H1 (cell line): ENCODE measurements around the gene HPS5. TPM values are rescaled to one million over a fixed set of nuclear protein-coding genes. Genes with fewer than 3 reads are reported as not detected.
"Not testable (repeated sequence)": the region's sequence is repeated elsewhere in the genome, so short reads cannot be mapped to it uniquely, and the experiment has no call there.

ENCODE experiments used
- CTCF ChIA-PET: fragments of 300-600 bp; sonication (Branson Sonifier 250); formaldehyde crosslinking; loops from one replicate; lab custom pipeline; 2021; ENCODE audit not compliant: partially characterized antibody; lab: Charles Lee
- POLR2A ChIA-PET: fragments of 300-600 bp; sonication (Branson Sonifier 250); formaldehyde crosslinking; loops from one replicate; lab custom pipeline; 2021; ENCODE audit warnings: inconsistent platforms; ENCODE audit not compliant: partially characterized antibody; lab: Charles Lee
- DNase-seq, 2 experiments: peaks; one replicate each; pipeline versions ENCODE4 v3.0.0 to v3.0.0-alpha.2; 2010 to 2022; ENCODE audit warnings: low spot score in 2 of 2, low read depth in 1 of 2, mixed read lengths in 1 of 2
- FAIRE-seq: peaks from 2 replicates; lab custom pipeline; 2011; peaks lifted over from hg19 to GRCh38; lab: Jason Lieb, UNC
- H2AFZ ChIP-seq: 2 replicates; pipeline ENCODE4 v1.8.1; 2012; ENCODE audit warnings: low read length, inconsistent platforms
- H2AK5ac ChIP-seq: 2 replicates; pipeline ENCODE4 v1.6.1; 2013; ENCODE audit warnings: low read depth, low read length
- H2BK120ac ChIP-seq: replicated peaks from 2 replicates; pipeline ENCODE3; 2013; ENCODE audit warnings: low read depth, low read length, inconsistent platforms
- H2BK12ac ChIP-seq: 2 replicates; pipeline ENCODE4 v1.6.1; 2013; ENCODE audit warnings: low read depth, low read length
- H2BK15ac ChIP-seq: 2 replicates; pipeline ENCODE4 v1.6.1; 2013; ENCODE audit warnings: low read length
- H2BK20ac ChIP-seq: 2 replicates; pipeline ENCODE4 v1.6.1; 2013; ENCODE audit warnings: low read length
- H2BK5ac ChIP-seq: 2 replicates; pipeline ENCODE4 v1.6.1; 2013; ENCODE audit warnings: low read depth, low read length
- H3K14ac ChIP-seq: 2 replicates; pipeline ENCODE4 v1.6.1; 2013; ENCODE audit warnings: inconsistent platforms; ENCODE audit not compliant: insufficient read length
- H3K18ac ChIP-seq: 2 replicates; pipeline ENCODE4 v1.6.1; 2013; ENCODE audit warnings: low read length; ENCODE audit errors: extremely low read depth
- H3K23ac ChIP-seq: 2 replicates; pipeline ENCODE4 v1.6.1; 2013; ENCODE audit warnings: inconsistent platforms; ENCODE audit not compliant: insufficient read length
- H3K23me2 ChIP-seq: 2 replicates; pipeline ENCODE4 v1.6.1; 2013; ENCODE audit warnings: low read depth, low read length
- H3K27ac ChIP-seq: 2 replicates; pipeline ENCODE4 v1.6.1; 2011; ENCODE audit warnings: low read depth, low read length, inconsistent platforms
- H3K27me3 ChIP-seq, 4 experiments: replicated peaks in 1 of 4; 1 replicate in 1 of 4; 2 replicates in 3 of 4; pipeline versions ENCODE4 v1.6.1 to v1.8.1; 2011 to 2013; ENCODE audit warnings: low read length in 3 of 4, mild to moderate bottlenecking in 3 of 4, inconsistent platforms in 2 of 4, mixed read lengths in 2 of 4, moderate library complexity in 1 of 4; ENCODE audit not compliant: control insufficient read depth in 3 of 4, insufficient read depth in 3 of 4; ENCODE audit errors: extremely low read depth in 1 of 4
- H3K36me3 ChIP-seq, 4 experiments: 2 replicates each; pipeline versions ENCODE4 v1.6.1 to v1.8.1; 2011 to 2013; ENCODE audit warnings: mild to moderate bottlenecking in 4 of 4, low read length in 3 of 4, moderate library complexity in 2 of 4, control low read depth in 1 of 4, inconsistent platforms in 1 of 4; ENCODE audit not compliant: insufficient read depth in 4 of 4, control insufficient read depth in 2 of 4
- H3K4ac ChIP-seq: replicated peaks from 2 replicates; pipeline ENCODE3; 2013; ENCODE audit warnings: low read length, low read depth, mixed read lengths, inconsistent platforms; ENCODE audit not compliant: insufficient read length
- H3K4me1 ChIP-seq, 4 experiments: replicated peaks in 1 of 4; 1 replicate in 1 of 4; 2 replicates in 3 of 4; pipeline versions ENCODE4 v1.6.1 to v1.8.1; 2011 to 2013; ENCODE audit warnings: low read length in 3 of 4, inconsistent platforms in 2 of 4, mixed read lengths in 1 of 4; ENCODE audit not compliant: insufficient read depth in 4 of 4, control insufficient read depth in 3 of 4
- H3K4me2 ChIP-seq, 2 experiments: 2 replicates each; pipeline versions ENCODE4 v1.6.1 to v1.8.1; 2011 to 2013; ENCODE audit warnings: low read depth in 2 of 2, low read length in 2 of 2, control low read depth in 1 of 2, inconsistent platforms in 1 of 2, mild to moderate bottlenecking in 1 of 2; ENCODE audit not compliant: insufficient read depth in 1 of 2
- H3K4me3 ChIP-seq, 4 experiments: fragments of 200-600, 300-600 bp in 1 of 4; sonication (generic), shearing (Covaris generic), sonication (Bioruptor Twin) in 1 of 4; 2 replicates each; pipeline versions ENCODE4 v1.5.1 to v1.8.1; 2011 to 2016; ENCODE audit warnings: low read length in 4 of 4, low read depth in 3 of 4, control low read depth in 2 of 4, inconsistent platforms in 2 of 4, mild to moderate bottlenecking in 2 of 4, mixed read lengths in 1 of 4, moderate library complexity in 1 of 4; ENCODE audit not compliant: insufficient read depth in 2 of 4; ENCODE audit errors: extremely low read depth in 1 of 4
- H3K56ac ChIP-seq: replicated peaks from 2 replicates; pipeline ENCODE3; 2013; ENCODE audit warnings: low read depth, mild to moderate bottlenecking, mixed read lengths, low read length, inconsistent platforms; ENCODE audit not compliant: insufficient read length
- H3K79me1 ChIP-seq: 2 replicates; pipeline ENCODE4 v1.6.1; 2013; ENCODE audit warnings: low read depth, low read length, control low read depth
- H3K79me2 ChIP-seq, 2 experiments: 2 replicates each; pipeline versions ENCODE4 v1.6.1 to v1.8.1; 2012 to 2013; ENCODE audit warnings: low read length in 2 of 2, mild to moderate bottlenecking in 2 of 2, inconsistent platforms in 1 of 2; ENCODE audit not compliant: insufficient read depth in 2 of 2, control insufficient read depth in 1 of 2
- H3K9ac ChIP-seq, 4 experiments: replicated peaks in 1 of 4; 1 replicate in 1 of 4; 2 replicates in 3 of 4; pipeline versions ENCODE4 v1.6.1 to v1.8.1; 2011 to 2013; ENCODE audit warnings: low read depth in 3 of 4, low read length in 3 of 4, control low read depth in 2 of 4, mild to moderate bottlenecking in 2 of 4, moderate library complexity in 2 of 4, inconsistent platforms in 1 of 4; ENCODE audit errors: extremely low read depth in 1 of 4
- H3K9me3 ChIP-seq, 2 experiments: 2 replicates each; pipeline versions ENCODE4 v1.6.1 to v1.8.1; 2012 to 2013; ENCODE audit warnings: mild to moderate bottlenecking in 2 of 2, moderate library complexity in 2 of 2, control low read depth in 1 of 2, inconsistent platforms in 1 of 2, low read depth in 1 of 2, low read length in 1 of 2, mixed read lengths in 1 of 2; ENCODE audit not compliant: insufficient read depth in 2 of 2
- H4K20me1 ChIP-seq, 2 experiments: replicated peaks in 1 of 2; 2 replicates each; pipeline versions ENCODE3 to v1.8.1; 2011 to 2013; ENCODE audit warnings: inconsistent platforms in 2 of 2, low read length in 2 of 2, mild to moderate bottlenecking in 1 of 2; ENCODE audit not compliant: insufficient read depth in 2 of 2, control insufficient read depth in 1 of 2
- H4K5ac ChIP-seq: 2 replicates; pipeline ENCODE4 v1.6.1; 2013; ENCODE audit warnings: low read length, low read depth, mixed read lengths, inconsistent platforms; ENCODE audit not compliant: insufficient read length
- H4K8ac ChIP-seq: 2 replicates; pipeline ENCODE4 v1.8.0; 2013; ENCODE audit warnings: mild to moderate bottlenecking, moderate library complexity, low read length, inconsistent platforms; ENCODE audit not compliant: insufficient read depth; ENCODE audit errors: extremely low read depth
- H4K91ac ChIP-seq: replicated peaks from 2 replicates; pipeline ENCODE3; 2013; ENCODE audit warnings: low read length, mixed read lengths, inconsistent platforms; ENCODE audit not compliant: insufficient read length
- WGBS, 2 experiments: shearing (Covaris generic) in 1 of 2; methylation state at CpG; one replicate each; pipeline versions ENCODE4 v1.1.6 to v1.1.7; 2013 to 2015; ENCODE audit warnings: low lambda C conversion rate in 2 of 2, mixed read lengths in 2 of 2, inconsistent platforms in 1 of 2, low coverage in 1 of 2, missing lambda C conversion rate in 1 of 2; ENCODE audit not compliant: insufficient replicate concordance in 2 of 2, insufficient coverage in 1 of 2, insufficient read length in 1 of 2; ENCODE audit errors: extremely low coverage in 1 of 2, missing lambda C conversion rate in 1 of 2; 5-methylcytosine and 5-hydroxymethylcytosine counted together
- polyA plus RNA-seq, 7 experiments: library from polyadenylated mRNA; depleted of rRNA in 3 of 7; stranded (reverse) in 5 of 7; unstranded in 2 of 7; fragments of >200 nt in 5 of 7; fragments of 200-250 nt in 2 of 7; gene quantifications; 1 replicate in 5 of 7; 2 replicates in 1 of 7; 4 replicates in 1 of 7; pipeline versions ENCODE4 v1.2.1 to v1.2.3, GENCODE V29; 2011 to 2013; ENCODE audit warnings: missing spikeins in 2 of 7, mixed read lengths in 2 of 7
- total RNA-seq: library from RNA; stranded (reverse); fragmentation: NEBNext Ultra II Directional; extraction: Animal tissue kit (Norgen Biotek cat#: 25700); gene quantifications from 2 replicates; pipeline ENCODE4 v1.2.1, GENCODE V29; 2021

Gene HPS5
- total and polyA plus RNA-seq, 2 of the 8 experiments (the other 6 are each of a cell fraction or from before 2014, with no cell fraction given), result 5.0 to 18.5 TPM

GRCh38 chr11:18246379-18247190, 75.4 kb downstream of the HPS5 start:
- FAIRE-seq, H4K5ac ChIP-seq, H4K8ac ChIP-seq, H2BK20ac ChIP-seq, H3K79me2 ChIP-seq, H3K18ac ChIP-seq, POLR2A ChIA-PET, H2BK120ac ChIP-seq, H3K14ac ChIP-seq, H4K20me1 ChIP-seq, H3K9me3 ChIP-seq, H3K9ac ChIP-seq, H3K4me1 ChIP-seq, H3K4me2 ChIP-seq, H2AK5ac ChIP-seq, H3K4me3 ChIP-seq, H3K23ac ChIP-seq, DNase-seq, H2BK15ac ChIP-seq, H3K36me3 ChIP-seq, H2BK12ac ChIP-seq, H3K27ac ChIP-seq, H4K91ac ChIP-seq, H3K4ac ChIP-seq, H3K23me2 ChIP-seq, H3K56ac ChIP-seq, H2BK5ac ChIP-seq, H2AFZ ChIP-seq, H3K27me3 ChIP-seq, H3K79me1 ChIP-seq: not testable (repeated sequence)
- CTCF ChIA-PET, result interaction anchor here (0.9 to 1.3 kb wide), 2 partner anchors 13 to 131 kb away, joined by 4 read pairs; no protein-coding TSS in a partner anchor
- 85% methylated on average over 9 of the region's 11 CpGs; no CpG with 5 or more reads in 1 of the 2 experiments for WGBS, 2 experiments
